ENCODE measurements around the gene PLBD2.

DNA sequence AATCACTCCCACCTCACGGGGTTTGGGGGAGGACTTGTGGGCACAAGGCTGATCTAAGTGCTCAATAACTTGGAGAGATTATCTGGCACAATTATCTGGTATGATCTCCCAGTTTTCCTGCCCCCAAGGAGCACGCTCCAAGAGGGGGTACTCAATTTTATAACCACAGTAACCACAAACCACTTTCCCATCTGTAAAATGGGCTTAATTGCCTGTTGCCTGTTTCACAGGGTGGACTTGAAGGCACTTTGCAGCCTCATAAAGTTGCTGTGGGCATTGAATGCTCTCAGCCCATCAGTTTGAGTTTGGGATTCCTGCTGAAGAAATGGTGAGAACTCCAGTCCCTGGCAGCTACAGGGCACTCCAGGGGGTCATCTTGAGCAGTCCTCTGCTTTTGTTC, 27.9 kb upstream of the PLBD2 start:
- TF ChIP-seq CTCF (IDR thresholded peaks at IDR 0.05; ENCODE audit: insufficient read depth, low read length, poor library complexity, severe bottlenecking): no peak
- no peak for TF ChIP-seq EZH2phosphoT487 (conservative IDR thresholded peaks at IDR 0.05; ENCODE audit: low read length)
